GM12878 (cell line): ENCODE results near the gene RNPEP. TPM values are rescaled to one million over a fixed set of nuclear protein-coding genes. Genes with fewer than 3 reads are reported as not detected.

Source experiments
- ATAC-seq: fragments of 200-7000 bp; cut with Tn5 transposase; 3 replicates; pipeline ENCODE4 v1.9.1; 2020; ENCODE audit warnings: mild to moderate bottlenecking, moderate library complexity
- BruUV-seq: library from RNA; stranded (reverse); fragments of 400-500 nt; replicated peaks from 2 replicates; lab custom pipeline; 2021; lab: Mats Ljungman, UMichigan
- CTCF ChIA-PET: fragments of 300-600 bp; sonication (Branson Sonifier 250); formaldehyde crosslinking; extraction: SDS; loops from one replicate; lab custom pipeline; 2021; ENCODE audit warnings: inconsistent platforms; lab: Yijun Ruan, JAX
- POLR2A ChIA-PET: fragments of 350-600 bp; formaldehyde crosslinking; extraction: SDS; loops from one replicate; lab custom pipeline; 2021; ENCODE audit warnings: inconsistent platforms; lab: Charles Lee
- RAD21 ChIA-PET: fragments of 300-600 bp; sonication (Branson Sonifier 250); formaldehyde crosslinking; loops from one replicate; lab custom pipeline; 2023; ENCODE audit warnings: antibody characterized with exemption; ENCODE audit not compliant: unreplicated experiment; lab: Charles Lee
- SMC1A ChIA-PET: fragments of 300-600 bp; sonication (Branson Sonifier 250); formaldehyde crosslinking; loops from one replicate; lab custom pipeline; 2023; ENCODE audit not compliant: unreplicated experiment, uncharacterized antibody; lab: Charles Lee
- DNase-seq: peaks from one replicate; pipeline ENCODE4 v3.0.0-alpha.2; 2011; ENCODE audit warnings: low read depth, low spot score
- FAIRE-seq: peaks from 3 replicates; lab custom pipeline; 2011; peaks lifted over from hg19 to GRCh38; lab: Jason Lieb, UNC
- H2AFZ ChIP-seq: 2 replicates; pipeline ENCODE4 v1.6.0; 2011; ENCODE audit warnings: low read depth, low read length, control low read depth; ENCODE audit not compliant: control insufficient read depth
- H3K27ac ChIP-seq: 2 replicates; pipeline ENCODE4 v1.5.1; 2011; ENCODE audit warnings: control low read depth; ENCODE audit not compliant: control insufficient read depth, insufficient read depth
- H3K27me3 ChIP-seq, 2 experiments: replicated peaks in 1 of 2; 2 replicates each; pipeline versions ENCODE4 v1.6.0 to v1.6.1; 2011; ENCODE audit warnings: low read length in 1 of 2; ENCODE audit not compliant: control insufficient read depth in 2 of 2, insufficient read depth in 2 of 2
- H3K36me3 ChIP-seq, 2 experiments: 2 replicates each; pipeline ENCODE4 v1.5.1; 2011; ENCODE audit warnings: low read length in 1 of 2; ENCODE audit not compliant: control insufficient read depth in 2 of 2, insufficient read depth in 2 of 2
- H3K4me1 ChIP-seq: 2 replicates; pipeline ENCODE4 v1.6.1; 2011; ENCODE audit warnings: mild to moderate bottlenecking, low read length, moderate library complexity, mixed read lengths; ENCODE audit not compliant: control insufficient read depth, insufficient read depth
- H3K4me2 ChIP-seq: 2 replicates; pipeline ENCODE4 v1.6.0; 2011; ENCODE audit warnings: control low read depth; ENCODE audit not compliant: control insufficient read depth, insufficient read depth
- H3K4me3 ChIP-seq: fragments of 200-600 bp; sonication (generic); 2 replicates; pipeline ENCODE4 v1.5.1; 2016
- H3K79me2 ChIP-seq: 2 replicates; pipeline ENCODE4 v1.6.0; 2011; ENCODE audit warnings: low read length; ENCODE audit not compliant: control insufficient read depth, insufficient read depth
- H3K9ac ChIP-seq: 2 replicates; pipeline ENCODE4 v1.8.0; 2011; ENCODE audit warnings: low read length, control low read depth, mixed read lengths; ENCODE audit not compliant: control insufficient read depth, insufficient read depth
- H3K9me3 ChIP-seq: replicated peaks from 3 replicates; pipeline ENCODE4 v1.5.1; 2011; ENCODE audit warnings: mild to moderate bottlenecking, low read length; ENCODE audit not compliant: control insufficient read depth, insufficient read depth
- H4K20me1 ChIP-seq: 2 replicates; pipeline ENCODE4 v1.6.0; 2011; ENCODE audit not compliant: control insufficient read depth, insufficient read depth
- EED ChIP-seq: sonication (generic); IDR thresholded peaks from 2 replicates; pipeline ENCODE4 v1.6.1; 2016; ENCODE audit warnings: antibody characterized with exemption, low read depth
- ETV6 ChIP-seq, 2 experiments: fragments of 450-650 bp in 1 of 2; IDR thresholded peaks in 1 of 2; conservative IDR thresholded peaks in 1 of 2; 2 replicates each; pipeline ENCODE4 v1.6.1; 2014; ENCODE audit warnings: antibody characterized with exemption in 1 of 2, borderline replicate concordance in 1 of 2, low read depth in 1 of 2, mild to moderate bottlenecking in 1 of 2, moderate library complexity in 1 of 2
- GABPA ChIP-seq: IDR thresholded peaks from 2 replicates; pipeline ENCODE4 v1.6.1; 2014; ENCODE audit warnings: antibody characterized with exemption, low read depth, mild to moderate bottlenecking, inconsistent platforms
- JUND ChIP-seq: IDR thresholded peaks from 2 replicates; pipeline ENCODE4 v1.6.1; 2012; ENCODE audit warnings: low read depth, mild to moderate bottlenecking, low read length, improper control_type of control experiment, moderate library complexity
- PKNOX1 ChIP-seq: fragments of 450-650 bp; IDR thresholded peaks from 2 replicates; pipeline ENCODE4 v1.6.1; 2016; ENCODE audit warnings: mild to moderate bottlenecking
- PRDM15 ChIP-seq: fragments of 450-650 bp; formaldehyde crosslinking; IDR thresholded peaks from 2 replicates; pipeline ENCODE4 v1.4.0; 2020; ENCODE audit warnings: mild to moderate bottlenecking, moderate library complexity
- RAD21 ChIP-seq: IDR thresholded peaks from 2 replicates; pipeline ENCODE4 v1.6.1; 2011; ENCODE audit warnings: mild to moderate bottlenecking, low read depth, low read length, moderate library complexity; ENCODE audit not compliant: insufficient read depth
- STAT1 ChIP-seq: fragments of 450-650 bp; conservative IDR thresholded peaks from 2 replicates; pipeline ENCODE4 v1.6.1; 2014; ENCODE audit warnings: antibody characterized with exemption, mild to moderate bottlenecking
- WGBS: methylation state at CpG from one replicate; pipeline ENCODE4 v1.1.6; 2016; ENCODE audit warnings: low lambda C conversion rate; ENCODE audit not compliant: insufficient replicate concordance, insufficient coverage; ENCODE audit errors: missing lambda C conversion rate; 5-methylcytosine and 5-hydroxymethylcytosine counted together
- in situ Hi-C: fragments of 300-500 bp; cut with MboI; formaldehyde crosslinking; loops from 9 replicates; pipeline ENCODE4 v1.14.3; 2018; ENCODE audit warnings: mixed read lengths
- intact Hi-C: fragments of 100-400 bp; cut with micrococcal nuclease; formaldehyde crosslinking; loops from one replicate; pipeline ENCODE4 v1.14.2; 2022; ENCODE audit not compliant: unreplicated experiment
- polyA plus RNA-seq, 11 experiments: library from polyadenylated mRNA; depleted of rRNA in 4 of 11; unstranded in 6 of 11; stranded (reverse) in 5 of 11; fragments of >200 nt; fragmentation: Nextera tagmentation in 4 of 11; fragmentation: Illumina TruSeq in 1 of 11; extraction: Ambion mirVana in 4 of 11; extraction: Trizol in 1 of 11; gene quantifications; 1 replicate in 1 of 11; 2 replicates in 10 of 11; pipeline versions ENCODE4 v1.2.1 to v1.2.3, GENCODE V29; 2011 to 2016; ENCODE audit warnings: inconsistent platforms in 2 of 11, missing spikeins in 2 of 11, low read depth in 1 of 11
- total RNA-seq, 4 experiments: library from RNA; depleted of rRNA in 3 of 4; stranded (reverse); fragments of >200 nt in 3 of 4; fragmentation: Illumina TruSeq in 1 of 4; extraction: Trizol in 1 of 4; gene quantifications; 2 replicates each; pipeline versions ENCODE4 v1.2.1 to v1.2.3, GENCODE V29; 2013 to 2021

Gene RNPEP
- total and polyA plus RNA-seq, 10 of the 15 experiments (the other 5 are each of a cell fraction or from before 2014, with no cell fraction given) = 18.3 to 68.2 (median 44.6) TPM

- no TSS peak for BruUV-seq
Observed at GRCh38 chr1:201983380-201983805, 945 bp downstream of the RNPEP start.

More at GRCh38 chr1:201983380-201983805, 945 bp downstream of the RNPEP start:
- peak overlapping the region; percentile 88 for H2AFZ ChIP-seq
- peak overlapping the region; percentile 78 for H3K27ac ChIP-seq
- FAIRE-seq (peak; percentile 73), DNase-seq (no peak), ATAC-seq (peak; percentile 46; the same call in 2 of the 3 replicates)
- intact Hi-C loops = loop anchor here (2.0 kb wide), 1 partner anchor 29 kb away; the partner anchor contains the start of gene TIMM17A
- CTCF ChIA-PET = interaction anchor here (0.9 to 3.3 kb wide), 7 partner anchors 10 to 359 kb away, joined by 3 to 18 read pairs (median 4); partner anchors contain the start of genes ELF3 and UBE2T
- no peaks in the 10 kb centered on the region for H3K9me3 ChIP-seq
- H4K20me1 ChIP-seq = no peaks in the 10 kb centered on the region
- H3K36me3 ChIP-seq = no peaks in the 10 kb centered on the region
- 0 out of 4 replicates have a peak, but pooled peaks of 1 of the 2 experiments have one; percentile 49 for TF ChIP-seq ETV6 (conservative IDR thresholded peaks at IDR 0.05 in 1 of 2, IDR thresholded peaks at IDR 0.05 in 1 of 2; ENCODE audit: borderline replicate concordance in 1 of 2, low read depth in 1 of 2)
- TF ChIP-seq STAT1 = no peak
- TF ChIP-seq GABPA = 0 out of 2 replicates have a peak, but pooled peaks have one; percentile 11
- TF ChIP-seq EED = no peak
- peak; percentile 1; the same call in 1 of the 2 replicates for TF ChIP-seq PKNOX1
- TF ChIP-seq JUND = no peak
- TF ChIP-seq PRDM15 (CRISPR knock-in tag) = no peak
- no peak for TF ChIP-seq RAD21
- RAD21 ChIA-PET = interaction anchor here (1.4 to 1.8 kb wide), 2 partner anchors 87 kb away, joined by 5 to 7 read pairs; no protein-coding TSS in a partner anchor
- H3K4me1 ChIP-seq = peaks cover 3% of the 10 kb centered on the region
- in situ Hi-C loops = no loop called here
- 0 out of 4 replicates have a peak, but pooled peaks cover 0 to 2% of the 10 kb centered on the region in 2 experiments for H3K27me3 ChIP-seq
- H3K4me2 ChIP-seq = peak overlapping the region; percentile 79
- SMC1A ChIA-PET = interaction anchor here (1.0 kb wide), 1 partner anchor 16 kb away, joined by 3 read pairs; no protein-coding TSS in a partner anchor
- WGBS = 19% methylated on average over 11 of the region's 11 CpGs
- POLR2A ChIA-PET = interaction anchor here (0.8 kb wide), 1 partner anchor 28 kb away, joined by 4 read pairs; the partner anchor contains the start of gene TIMM17A
- H3K79me2 ChIP-seq = peaks cover 22% of the 10 kb centered on the region
- peak overlapping the region; percentile 80 for H3K9ac ChIP-seq
- H3K4me3 ChIP-seq = peak overlapping the region; percentile 82
